Esophagus squamous epithelium (tissue), 5 donors: Measurements from ENCODE around the gene MPP7. TPM values are rescaled to one million over a fixed set of nuclear protein-coding genes. Genes with fewer than 3 reads are reported as not detected.
A peak's percentile ranks its signal among the peaks of the same experiment; 100 is the strongest.

Experiments
- DNase-seq: peaks from one replicate; lab custom pipeline; 2025; lab: John Stamatoyannopoulos, UW
- H3K27ac ChIP-seq, 4 donors: fragments of 200-600 bp; sonication (generic); one replicate each; pipeline ENCODE4 v1.5.1; 2016 to 2019; ENCODE audit warnings: mild to moderate bottlenecking in 1 of 4
- H3K27me3 ChIP-seq, 4 donors: fragments of 200-600 bp; sonication (generic); 1 replicate in 3 of 4; 2 replicates in 1 of 4; pipeline versions ENCODE4 v1.5.1 to v1.6.0; 2017 to 2021; ENCODE audit warnings: antibody characterized with exemption in 1 of 4
- H3K36me3 ChIP-seq, 3 donors: fragments of 200-600 bp; sonication (generic); one replicate each; pipeline ENCODE4 v1.5.1; 2016 to 2019
- H3K4me1 ChIP-seq, 3 donors: fragments of 200-600 bp; sonication (generic); one replicate each; pipeline ENCODE4 v1.5.1; 2017 to 2019
- H3K4me3 ChIP-seq, 4 donors: fragments of 200-600 bp; sonication (generic); 1 replicate in 3 of 4; 2 replicates in 1 of 4; pipeline ENCODE4 v1.5.1; 2016 to 2019; ENCODE audit warnings: mild to moderate bottlenecking in 2 of 4, moderate library complexity in 1 of 4
- H3K9me3 ChIP-seq, 3 donors: fragments of 200-600 bp; sonication (generic); one replicate each; pipeline ENCODE4 v1.5.1; 2016 to 2019
- CTCF ChIP-seq, 6 experiments: fragments of 450-650 bp in 4 of 6; fragments of 200-600 bp in 2 of 6; sonication (generic) in 2 of 6; IDR thresholded peaks; one replicate each; pipeline ENCODE4 v1.5.1; 2016 to 2019; ENCODE audit warnings: antibody characterized with exemption in 6 of 6, mild to moderate bottlenecking in 4 of 6, moderate library complexity in 4 of 6
- POLR2A ChIP-seq, 4 donors: fragments of 450-650 bp; IDR thresholded peaks; one replicate each; pipeline ENCODE4 v1.6.1; 2017; ENCODE audit warnings: antibody characterized with exemption in 4 of 4, mild to moderate bottlenecking in 4 of 4, moderate library complexity in 3 of 4
- WGBS, 2 donors: methylation state at CpG; one replicate each; pipeline ENCODE4 v1.1.5; 2018; 5-methylcytosine and 5-hydroxymethylcytosine counted together
- intact Hi-C: fragments of 100-400 bp; cut with DNase I; formaldehyde crosslinking; loops from one replicate; pipeline ENCODE4 v1.15.0; 2022
- total RNA-seq, 4 donors: library from RNA; depleted of rRNA; stranded (reverse); fragments of >200 nt; gene quantifications; one replicate each; pipeline ENCODE4 v1.1.0, GENCODE V29; 2016
- donor health status: DM: yes; HTN: yes; CAD: no.

The MPP7 gene
- total RNA-seq, 4 donors from 2014 or later = 34.3 to 43.3 (median 37.0) TPM

DNA sequence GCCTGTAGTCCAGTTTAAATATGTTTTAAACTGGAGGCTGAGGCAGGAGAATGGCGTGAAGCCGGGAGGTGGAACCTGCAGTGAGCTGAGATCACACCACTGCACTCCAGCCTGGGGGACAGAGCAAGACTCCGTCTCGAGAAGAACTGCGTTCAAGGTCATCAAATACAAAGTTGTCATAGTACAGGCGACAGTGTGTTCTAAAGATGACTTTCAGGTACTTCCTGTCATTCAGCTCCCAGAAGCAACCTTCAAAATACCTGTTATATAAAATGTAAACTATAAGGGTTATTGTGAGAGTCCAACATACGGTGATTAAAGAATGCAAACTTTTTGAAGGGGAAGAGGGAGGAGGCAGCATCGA lies 8.7 kb downstream of the MPP7 start:
- H3K36me3 ChIP-seq = no peaks in the 10 kb centered on the region
- TF ChIP-seq POLR2A (IDR thresholded peaks at IDR 0.05) = no peak
- TF ChIP-seq CTCF (IDR thresholded peaks at IDR 0.05) = no peak
- H3K4me3 ChIP-seq = no peak overlapping the region
- WGBS, 2 donors = 69 to 70% methylated on average over 8 of the region's 8 CpGs
- intact Hi-C loops = no loop called here
- peaks cover 0 to 66% (median 23%) of the 10 kb centered on the region in 3 donors for H3K4me1 ChIP-seq
- peak overlapping the region in 3 of 4 donors; percentile 51 to 72 (median 66) for H3K27ac ChIP-seq
- no peak for DNase-seq
- no peaks in the 10 kb centered on the region for H3K9me3 ChIP-seq
- H3K27me3 ChIP-seq = no peaks in the 10 kb centered on the region

DNA sequence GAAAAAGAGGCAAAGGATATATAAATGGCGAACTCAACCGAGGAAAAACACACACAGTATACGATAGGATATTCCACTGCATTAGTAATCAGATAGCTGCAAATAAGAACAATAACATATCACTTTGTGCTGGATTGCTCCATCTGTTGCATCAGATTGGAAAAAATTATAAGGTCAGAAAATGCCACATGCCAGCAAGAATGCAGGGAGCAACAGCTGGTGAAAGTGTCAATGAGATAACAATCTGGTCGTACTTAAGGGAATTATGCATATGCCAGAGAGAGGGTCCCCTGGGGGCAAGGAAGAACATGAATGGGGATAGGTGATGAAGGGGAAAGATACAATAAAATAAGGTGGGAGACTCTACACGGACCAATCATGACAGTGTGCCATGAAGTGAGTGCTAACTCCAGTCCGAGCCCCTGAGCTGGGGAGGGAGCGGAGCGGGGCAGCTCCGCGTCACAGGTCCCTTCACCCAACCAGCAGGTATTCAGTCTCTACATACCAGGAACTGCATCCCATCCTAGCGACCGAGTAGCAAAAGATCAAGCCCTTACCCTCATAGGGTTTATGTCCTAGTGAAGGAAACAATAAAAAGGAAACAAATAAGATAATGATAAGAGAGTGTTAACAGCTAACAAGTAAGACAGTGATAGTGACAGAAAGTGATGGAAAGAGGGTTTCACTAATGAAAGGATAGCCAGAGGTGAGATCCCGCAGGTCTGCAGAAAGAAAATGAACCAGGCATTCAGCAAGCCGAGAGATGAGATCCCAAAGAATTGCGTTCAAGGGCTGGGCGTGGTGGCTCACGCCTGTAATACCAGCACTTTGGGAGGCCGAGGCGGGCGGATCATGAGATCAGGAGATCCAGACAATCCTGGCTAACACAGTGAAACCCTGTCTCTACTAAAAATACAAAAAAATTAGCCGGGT lies 9.4 kb downstream of the MPP7 start:
- 79 to 87% methylated on average over 21 of the region's 21 CpGs for WGBS, 2 donors
- H3K27me3 ChIP-seq = no peaks in the 10 kb centered on the region
- TF ChIP-seq POLR2A (IDR thresholded peaks at IDR 0.05) (no peak), CTCF (IDR thresholded peaks at IDR 0.05) (no peak)
- no peaks in the 10 kb centered on the region for H3K36me3 ChIP-seq
- H3K4me1 ChIP-seq = peaks cover 0 to 60% (median 23%) of the 10 kb centered on the region in 3 donors
- intact Hi-C loops = no loop called here
- no peak overlapping the region for H3K4me3 ChIP-seq
- no peaks in the 10 kb centered on the region for H3K9me3 ChIP-seq
- H3K27ac ChIP-seq = peak overlapping the region in 3 of 4 donors; percentile 51 to 72 (median 66)
- DNase-seq = no peak

GRCh38 chr10:28291881-28292297 lies 11.0 kb downstream of the MPP7 start:
- Histone ChIP-seq H3K27me3 (no peaks in the 10 kb centered on the region), H3K4me3 (no peak overlapping the region), H3K36me3 (no peaks in the 10 kb centered on the region), H3K9me3 (no peaks in the 10 kb centered on the region), H3K27ac (peak overlapping the region; percentile 30 to 69 (median 52)), H3K4me1 (peaks cover 0 to 59% (median 23%) of the 10 kb centered on the region in 3 donors)
- DNase-seq = no peak
- no peak for TF ChIP-seq POLR2A (IDR thresholded peaks at IDR 0.05)
- intact Hi-C loops = no loop called here
- WGBS, 2 donors = 33 to 44% methylated on average over 5 of the region's 5 CpGs

GRCh38 chr10:28285816-28286215 lies 17.0 kb downstream of the MPP7 start:
- Histone ChIP-seq H3K27ac (peak overlapping the region in 3 of 4 donors; percentile 49 to 72 (median 53)), H3K27me3 (no peaks in the 10 kb centered on the region), H3K36me3 (no peaks in the 10 kb centered on the region), H3K4me3 (no peak overlapping the region), H3K4me1 (peaks cover 0 to 51% (median 23%) of the 10 kb centered on the region in 3 donors), H3K9me3 (no peaks in the 10 kb centered on the region)
- TF ChIP-seq POLR2A (IDR thresholded peaks at IDR 0.05) (no peak), CTCF (IDR thresholded peaks at IDR 0.05) (no peak)
- WGBS, 2 donors = 44 to 62% methylated on average over 6 of the region's 6 CpGs
- intact Hi-C loops = no loop called here
- DNase-seq = no peak

GRCh38 chr10:28284126-28284525 lies 18.7 kb downstream of the MPP7 start:
- no peak for TF ChIP-seq CTCF (IDR thresholded peaks at IDR 0.05)
- TF ChIP-seq POLR2A (IDR thresholded peaks at IDR 0.05) = no peak
- Histone ChIP-seq H3K4me3 (no peak overlapping the region), H3K9me3 (no peaks in the 10 kb centered on the region), H3K27me3 (no peaks in the 10 kb centered on the region), H3K4me1 (peaks cover 0 to 51% (median 23%) of the 10 kb centered on the region in 3 donors), H3K36me3 (no peaks in the 10 kb centered on the region), H3K27ac (peak overlapping the region; percentile 50 to 72 (median 54))
- no peak for DNase-seq
- intact Hi-C loops = no loop called here
